Heart left ventricle (tissue), 16 donors: ENCODE measurements around the gene HSD11B2. TPM values are rescaled to one million over a fixed set of nuclear protein-coding genes. Genes with fewer than 3 reads are reported as not detected.

Experiments
- ATAC-seq, 4 donors: fragments of 200-7000 bp; cut with Tn5 transposase; one replicate each; pipeline ENCODE4 v1.9.1; 2020 to 2022; ENCODE audit warnings: moderate library complexity in 4 of 4, mild to moderate bottlenecking in 3 of 4, moderate number of reproducible peaks in 1 of 4
- DNase-seq, 5 donors: peaks; one replicate each; pipeline ENCODE4 v3.0.0-alpha.2; 2020
- H3K27ac ChIP-seq, 12 donors: fragments of 200-600 bp; sonication (generic) in 4 of 12; one replicate each; pipeline versions ENCODE4 v1.5.0 to v1.8.0; 2016 to 2022; ENCODE audit warnings: mild to moderate bottlenecking in 2 of 12
- H3K27me3 ChIP-seq, 9 donors: fragments of 200-600 bp; sonication (generic) in 2 of 9; one replicate each; pipeline versions ENCODE4 v1.5.1 to v1.8.0; 2016 to 2022; ENCODE audit warnings: mild to moderate bottlenecking in 3 of 9
- H3K36me3 ChIP-seq, 9 donors: fragments of 200-600 bp; sonication (generic) in 2 of 9; one replicate each; pipeline versions ENCODE4 v1.5.0 to v1.8.0; 2018 to 2022; ENCODE audit warnings: mild to moderate bottlenecking in 2 of 9
- H3K4me1 ChIP-seq, 12 donors: fragments of 200-600 bp; sonication (generic) in 4 of 12; one replicate each; pipeline versions ENCODE4 v1.5.0 to v1.8.0; 2016 to 2022; ENCODE audit warnings: mild to moderate bottlenecking in 3 of 12
- H3K4me3 ChIP-seq, 12 donors: fragments of 200-600 bp; sonication (generic) in 4 of 12; one replicate each; pipeline versions ENCODE4 v1.5.0 to v1.8.0; 2017 to 2022; ENCODE audit warnings: mild to moderate bottlenecking in 9 of 12, moderate library complexity in 4 of 12
- H3K9me3 ChIP-seq, 12 donors: fragments of 200-600 bp; sonication (generic) in 4 of 12; one replicate each; pipeline versions ENCODE4 v1.5.0 to v1.8.0; 2016 to 2022; ENCODE audit warnings: mild to moderate bottlenecking in 1 of 12
- CTCF ChIP-seq, 12 donors: fragments of 200-600 bp; sonication (generic) in 4 of 12; IDR thresholded peaks; one replicate each; pipeline versions ENCODE4 v1.5.0 to v1.8.0; 2018 to 2022; ENCODE audit warnings: antibody characterized with exemption in 12 of 12, mild to moderate bottlenecking in 5 of 12
- POLR2A ChIP-seq, 2 donors: fragments of 450-650 bp; IDR thresholded peaks; one replicate each; pipeline ENCODE4 v1.6.1; 2017; ENCODE audit warnings: antibody characterized with exemption in 2 of 2, mild to moderate bottlenecking in 2 of 2, moderate library complexity in 2 of 2
- WGBS, 4 donors: extraction: QIAGEN DNeasy Blood & Tissue Kit in 2 of 4; methylation state at CpG; one replicate each; pipeline versions ENCODE4 v1.1.5 to v1.1.7; 2013 to 2018; 5-methylcytosine and 5-hydroxymethylcytosine counted together
- intact Hi-C, 10 donors: fragments of 100-400 bp; cut with DNase I; formaldehyde crosslinking; loops; one replicate each; pipeline versions ENCODE4 v1.11.1 to v1.14.2; 2022
- polyA plus RNA-seq, 2 donors: library from polyadenylated mRNA; stranded (reverse); fragments of 200-250 nt; gene quantifications; one replicate each; pipeline ENCODE4 v1.2.3, GENCODE V29; 2013
- total RNA-seq, 9 donors: library from RNA; depleted of rRNA in 2 of 9; stranded (reverse); fragments of >200 nt in 2 of 9; fragmentation: NEBNext Ultra II Directional in 3 of 9; extraction: Animal tissue kit (Norgen Biotek cat#: 25700) in 3 of 9; gene quantifications; one replicate each; pipeline versions ENCODE4 v1.1.0 to v1.2.4, GENCODE V29; 2016 to 2023
- donor health status: ischemic (EF 13 %, LVEDD 7.1; RV severe dilation, severe dysfunction).
- donor health status: healthy with polysubstance abuse.
- donor health status: DM: no; HTN: yes; CAD: no.
- donor health status: DM: no; HTN: no; CAD: no.
- donor health status: ischemic (EF 25% LVEDD 6.9; RV normal size, moderate dysfunction).
- donor health status: ischemic (EF 25% LVEDD 5.7; RV mildly dilated, moderate dysfunction).
- donor health status: healthy.
- donor health status: DM: yes; HTN: yes; CAD: no.
- donor health status: ischemic (EF 35%, LVEDD 5.7; RV mildly dilated, moderate dysfunction).
- donor health status: nonischemic (EF 11% LVEDD 7.7; RV severe dilation, severe dysfunction).
- donor health status: DM: yes; HTN: yes; CAD: no.
- donor health status: PGD.
- donor health status: ischemic (EF 29% LVEDD 5.4; RV normal size, mild dysfunction).
- donor health status: nonischemic (EF 23%, LVEDD 6.1; RV moderate dilation, normal function).

The HSD11B2 gene
- total and polyA plus RNA-seq, 11 donors: 0.15 to 1.00 (median 0.39) TPM; not detected in 1

- peaks cover 24 to 92% (median 77%) of the 10 kb centered on the region in 12 donors for H3K4me1 ChIP-seq
- 18 to 32% (median 26%) methylated on average over 5 to 7 of the region's 7 CpGs for WGBS, 4 donors
- peaks cover 0 to 9% (median 0%) of the 10 kb centered on the region in 9 donors for H3K36me3 ChIP-seq
- DNase-seq (peak in 3 of 5 donors; percentile 52 to 73 (median 68)), ATAC-seq (peak; percentile 39 to 73 (median 66))
- TF ChIP-seq POLR2A (IDR thresholded peaks at IDR 0.05) (no peak), CTCF (IDR thresholded peaks at IDR 0.05) (no peak)
- H3K27me3 ChIP-seq: no peaks in the 10 kb centered on the region
- no peak overlapping the region for H3K4me3 ChIP-seq
- no peaks in the 10 kb centered on the region for H3K9me3 ChIP-seq
- peak overlapping the region; percentile 30 to 81 (median 70) for H3K27ac ChIP-seq
- intact Hi-C loops: no loop called here
These were observed 28.3 kb downstream of the HSD11B2 start for GRCh38 chr16:67459066-67459860.

DNA sequence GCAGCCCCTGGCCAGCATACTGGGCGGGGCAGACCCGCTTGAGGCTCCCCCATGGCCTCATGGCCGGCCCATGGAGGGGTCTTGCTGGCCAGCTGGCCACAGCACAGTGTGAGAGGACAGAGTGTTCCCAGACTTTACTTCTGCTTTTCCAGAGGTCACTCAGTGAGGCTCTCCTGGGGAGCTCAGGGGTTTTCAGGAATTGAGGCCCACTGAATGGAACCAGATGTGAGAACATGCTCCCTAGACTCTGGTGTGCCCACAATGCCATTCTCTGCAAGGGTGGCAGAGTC lies 28.9 kb downstream of the HSD11B2 start:
- TF ChIP-seq POLR2A (IDR thresholded peaks at IDR 0.05) (no peak), CTCF (IDR thresholded peaks at IDR 0.05) (no peak)
- Histone ChIP-seq H3K4me1 (peaks cover 24 to 97% (median 83%) of the 10 kb centered on the region in 12 donors), H3K36me3 (peaks cover 0 to 9% (median 0%) of the 10 kb centered on the region in 9 donors), H3K27me3 (no peaks in the 10 kb centered on the region), H3K27ac (peak overlapping the region; percentile 30 to 81 (median 70)), H3K4me3 (no peak overlapping the region), H3K9me3 (no peaks in the 10 kb centered on the region)
- no peak for DNase-seq
- intact Hi-C loops: loop anchor here in 6 of 10 donors (5.0 to 10.0 kb wide), 2 partner anchors 85 to 88 kb away; no protein-coding TSS in a partner anchor
- 43 to 56% (median 53%) methylated on average over 3 of the region's 3 CpGs; no CpG with 5 or more reads in 1 of the 4 donors for WGBS, 4 donors
- ATAC-seq: peak; percentile 20 to 35 (median 28)

DNA sequence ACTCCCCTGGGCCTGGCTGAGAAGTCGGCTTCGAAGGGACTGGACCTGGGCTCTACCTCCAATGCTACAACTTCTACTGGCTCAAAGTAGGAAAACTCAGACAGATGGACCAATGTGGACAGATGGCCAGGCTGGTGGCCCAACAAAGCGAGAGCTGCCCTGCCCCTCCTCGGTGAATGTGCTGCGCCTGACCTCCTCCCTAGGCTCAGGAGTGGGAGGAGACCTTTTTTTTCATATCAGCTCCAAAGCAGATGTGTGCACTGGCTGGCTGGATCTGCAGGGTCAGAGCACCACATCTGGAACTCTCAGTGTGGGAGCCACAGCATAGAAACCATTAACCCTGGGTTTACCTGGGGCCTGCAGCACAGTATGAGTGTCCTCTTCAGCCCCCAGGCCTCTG lies 29.2 kb downstream of the HSD11B2 start:
- Histone ChIP-seq H3K9me3 (no peaks in the 10 kb centered on the region), H3K27ac (peak overlapping the region; percentile 30 to 79 (median 69)), H3K4me1 (peaks cover 24 to 98% (median 86%) of the 10 kb centered on the region in 12 donors), H3K36me3 (peaks cover 0 to 9% (median 0%) of the 10 kb centered on the region in 9 donors), H3K27me3 (no peaks in the 10 kb centered on the region), H3K4me3 (no peak overlapping the region)
- DNase-seq (no peak), ATAC-seq (peak in 1 of 4 donors; percentile 2)
- TF ChIP-seq CTCF (IDR thresholded peaks at IDR 0.05) (no peak), POLR2A (IDR thresholded peaks at IDR 0.05) (no peak)
- WGBS, 4 donors: 73 to 83% (median 78%) methylated on average over 5 of the region's 5 CpGs; no CpG with 5 or more reads in 1 of the 4 donors
- intact Hi-C loops: loop anchor here in 6 of 10 donors (5.0 to 10.0 kb wide), 2 partner anchors 85 to 88 kb away; no protein-coding TSS in a partner anchor

GRCh38 chr16:67460961-67461360 lies 30.0 kb downstream of the HSD11B2 start:
- Histone ChIP-seq H3K36me3 (peaks cover 0 to 9% (median 0%) of the 10 kb centered on the region in 9 donors), H3K4me3 (no peak overlapping the region), H3K27ac (peak overlapping the region in 4 of 12 donors; percentile 30 to 69 (median 68)), H3K27me3 (no peaks in the 10 kb centered on the region), H3K4me1 (peaks cover 24 to 98% (median 93%) of the 10 kb centered on the region in 12 donors), H3K9me3 (no peaks in the 10 kb centered on the region)
- TF ChIP-seq CTCF (IDR thresholded peaks at IDR 0.05) (no peak), POLR2A (IDR thresholded peaks at IDR 0.05) (no peak)
- DNase-seq (no peak), ATAC-seq (no peak)
- intact Hi-C loops: loop anchor here in 6 of 10 donors (5.0 to 10.0 kb wide), 2 partner anchors 86 to 89 kb away; no protein-coding TSS in a partner anchor
- 86 to 92% (median 90%) methylated on average over 2 of the region's 2 CpGs for WGBS, 4 donors
